HCT116 (cell line): ENCODE data around the gene SCPEP1. TPM values are rescaled to one million over a fixed set of nuclear protein-coding genes. Genes with fewer than 3 reads are reported as not detected.

ENCODE experiments used
- ATAC-seq: fragments of 200-7000 bp; cut with Tn5 transposase; 2 replicates; pipeline ENCODE4 v1.9.1; 2020; ENCODE audit warnings: mild to moderate bottlenecking, moderate library complexity
- BruUV-seq: library from RNA; stranded (reverse); fragments of 400-500 nt; replicated peaks from 2 replicates; lab custom pipeline; 2021; lab: Mats Ljungman, UMichigan
- CTCF ChIA-PET: fragments of 300-600 bp; sonication (Branson Sonifier 250); formaldehyde crosslinking; loops from one replicate; lab custom pipeline; 2021; ENCODE audit warnings: antibody characterized with exemption; lab: Charles Lee
- POLR2A ChIA-PET: fragments of 300-600, 350-600 bp; sonication (Branson Sonifier 250); formaldehyde crosslinking; loops from one replicate; lab custom pipeline; 2021; ENCODE audit warnings: antibody characterized with exemption; lab: Charles Lee
- RAD21 ChIA-PET, 2 experiments: fragments of 300-600 bp; sonication (Branson Sonifier 250); formaldehyde crosslinking; loops; one replicate each; lab custom pipeline; 2023; ENCODE audit warnings: low total read pairs in 2 of 2; ENCODE audit not compliant: uncharacterized antibody in 2 of 2, unreplicated experiment in 2 of 2, low non-redundant PET in 1 of 2; lab: Charles Lee
- DNase-seq: peaks from one replicate; pipeline ENCODE4 v3.0.0-alpha.2; 2010; ENCODE audit warnings: low read depth, low spot score
- H2AFZ ChIP-seq: fragments of 200-600 bp; shearing (Covaris generic), sonication (generic); 2 replicates; pipeline ENCODE4 v1.6.1; 2017; ENCODE audit warnings: low read depth, mixed run types, mixed read lengths, antibody characterized with exemption, low read length; ENCODE audit not compliant: poor library complexity, severe bottlenecking
- H3K27ac ChIP-seq: 2 replicates; pipeline ENCODE4 v1.5.1; 2012; ENCODE audit warnings: low read depth, low read length
- H3K27me3 ChIP-seq: fragments of 200-600 bp; sonication (generic); 2 replicates; pipeline ENCODE4 v1.6.1; 2016; ENCODE audit warnings: mixed run types, low read length, mixed read lengths; ENCODE audit not compliant: insufficient read depth
- H3K36me3 ChIP-seq, 2 experiments: fragments of 200-500 bp in 1 of 2; fragments of 200-600 bp in 1 of 2; sonication (Bioruptor generic) in 1 of 2; sonication (generic) in 1 of 2; 2 replicates each; pipeline versions ENCODE4 v1.5.1 to v1.6.1; 2014 to 2016; ENCODE audit warnings: low read length in 2 of 2, inconsistent platforms in 1 of 2, mixed read lengths in 1 of 2, mixed run types in 1 of 2; ENCODE audit not compliant: insufficient read depth in 2 of 2, control insufficient read depth in 1 of 2
- H3K4me1 ChIP-seq, 2 experiments: fragments of 200-600 bp in 1 of 2; sonication (generic) in 1 of 2; 2 replicates each; pipeline versions ENCODE4 v1.5.1 to v1.6.1; 2012 to 2017; ENCODE audit warnings: low read length in 2 of 2, inconsistent platforms in 1 of 2, mild to moderate bottlenecking in 1 of 2, mixed read lengths in 1 of 2, mixed run types in 1 of 2, moderate library complexity in 1 of 2; ENCODE audit not compliant: insufficient read depth in 2 of 2, control insufficient read depth in 1 of 2
- H3K4me2 ChIP-seq: fragments of 200-600 bp; sonication (generic); 2 replicates; pipeline ENCODE4 v1.6.1; 2017; ENCODE audit warnings: mixed run types, low read length, mixed read lengths
- H3K4me3 ChIP-seq, 2 experiments: fragments of 200-600 bp in 1 of 2; sonication (generic) in 1 of 2; replicated peaks in 1 of 2; 2 replicates each; pipeline ENCODE4 v1.5.1; 2011 to 2016; ENCODE audit warnings: low read length in 2 of 2, control low read depth in 1 of 2, low read depth in 1 of 2, mild to moderate bottlenecking in 1 of 2, mixed read lengths in 1 of 2, mixed run types in 1 of 2
- H3K79me2 ChIP-seq: fragments of 200-600 bp; sonication (generic); 2 replicates; pipeline ENCODE4 v1.6.1; 2017; ENCODE audit warnings: mild to moderate bottlenecking, mixed run types, low read length, moderate library complexity, mixed read lengths; ENCODE audit not compliant: insufficient read depth
- H3K9ac ChIP-seq: fragments of 200-600 bp; sonication (generic); 2 replicates; pipeline ENCODE4 v1.6.1; 2016; ENCODE audit warnings: low read length, mixed read lengths
- H3K9me2 ChIP-seq: fragments of 200-600 bp; sonication (generic), shearing (Covaris generic); 2 replicates; pipeline ENCODE4 v1.6.1; 2017; ENCODE audit warnings: mixed run types, mild to moderate bottlenecking, moderate library complexity; ENCODE audit not compliant: insufficient read depth
- H3K9me3 ChIP-seq, 2 experiments: fragments of 200-500 bp in 1 of 2; fragments of 200-600 bp in 1 of 2; sonication (Bioruptor generic) in 1 of 2; sonication (generic) in 1 of 2; 2 replicates each; pipeline ENCODE4 v1.6.1; 2014 to 2017; ENCODE audit warnings: low read length in 2 of 2, mixed read lengths in 2 of 2, inconsistent platforms in 1 of 2, low read depth in 1 of 2, mild to moderate bottlenecking in 1 of 2, mixed run types in 1 of 2, moderate library complexity in 1 of 2; ENCODE audit not compliant: control insufficient read depth in 1 of 2, insufficient read depth in 1 of 2
- H4K20me1 ChIP-seq: fragments of 200-600 bp; sonication (generic), shearing (Covaris generic); 2 replicates; pipeline ENCODE4 v1.6.1; 2017; ENCODE audit warnings: mixed run types, mild to moderate bottlenecking, moderate library complexity; ENCODE audit not compliant: insufficient read depth
- ATF3 ChIP-seq: IDR thresholded peaks from 2 replicates; pipeline ENCODE4 v1.6.1; 2012
- EGR1 ChIP-seq: IDR thresholded peaks from 2 replicates; pipeline ENCODE4 v1.6.1; 2012; ENCODE audit warnings: low read depth
- EZH2 ChIP-seq: fragments of 200-600 bp; sonication (generic); IDR thresholded peaks from 2 replicates; pipeline ENCODE4 v1.6.1; 2017; ENCODE audit warnings: antibody characterized with exemption, mixed run types
- FOSL1 ChIP-seq: IDR thresholded peaks from 2 replicates; pipeline ENCODE4 v1.6.1; 2012; ENCODE audit warnings: low read depth
- JUND ChIP-seq: IDR thresholded peaks from 2 replicates; pipeline ENCODE4 v1.6.1; 2012
- MAX ChIP-seq: IDR thresholded peaks from 2 replicates; pipeline ENCODE4 v1.6.1; 2012
- POLR2A ChIP-seq: IDR thresholded peaks from 2 replicates; pipeline ENCODE4 v1.7.0; 2011; ENCODE audit warnings: borderline replicate concordance; ENCODE audit not compliant: insufficient read depth, insufficient read length; ENCODE audit errors: extremely low read depth
- POLR2AphosphoS5 ChIP-seq: IDR thresholded peaks from 2 replicates; pipeline ENCODE4 v1.6.1; 2011; ENCODE audit warnings: mild to moderate bottlenecking, low read depth, low read length, moderate library complexity
- RAD21 ChIP-seq: IDR thresholded peaks from 2 replicates; pipeline ENCODE4 v1.6.1; 2012; ENCODE audit warnings: low read depth, mild to moderate bottlenecking
- SRF ChIP-seq: IDR thresholded peaks from 2 replicates; pipeline ENCODE4 v1.6.1; 2012; ENCODE audit warnings: low read depth
- TCF7L2 ChIP-seq: IDR thresholded peaks from 2 replicates; pipeline ENCODE4 v1.7.0; 2011; ENCODE audit warnings: borderline replicate concordance, inconsistent platforms; ENCODE audit not compliant: insufficient read depth, insufficient read length; ENCODE audit errors: extremely low read depth
- ZBTB33 ChIP-seq: IDR thresholded peaks from 2 replicates; pipeline ENCODE4 v1.6.1; 2011; ENCODE audit warnings: mild to moderate bottlenecking, low read length, moderate library complexity; ENCODE audit not compliant: insufficient replicate concordance; ENCODE audit errors: extremely low read depth
- ZFX ChIP-seq: fragments of 450-650 bp; IDR thresholded peaks from 2 replicates; pipeline ENCODE4 v1.6.1; 2017
- intact Hi-C: fragments of 100-400 bp; cut with micrococcal nuclease; formaldehyde crosslinking; loops from 2 replicates; pipeline ENCODE4 v1.10.0; 2022
- total RNA-seq: library from RNA; stranded (reverse); gene quantifications from one replicate; pipeline ENCODE4 v1.2.1, GENCODE V29; 2021; ENCODE audit not compliant: unreplicated experiment

The SCPEP1 gene
- total RNA-seq, 1 experiment from 2014 or later, result 28.3 TPM

GRCh38 chr17:57046749-57047148, 68.8 kb downstream of the SCPEP1 start:
- no TSS peak for BruUV-seq
- RAD21 ChIA-PET, result no interaction called here
- H3K4me1 ChIP-seq, result no peaks in the 10 kb centered on the region
- no peak for DNase-seq
- H3K79me2 ChIP-seq, result no peaks in the 10 kb centered on the region
- intact Hi-C loops, result no loop called here
- H2AFZ ChIP-seq, result no peak overlapping the region
- H3K4me2 ChIP-seq, result no peak overlapping the region
- H3K27ac ChIP-seq, result no peak overlapping the region
- TF ChIP-seq RAD21, result no peak
- no peak for TF ChIP-seq POLR2AphosphoS5
- no peak for TF ChIP-seq TCF7L2
- TF ChIP-seq ZBTB33, result no peak
- no peak for TF ChIP-seq EGR1
- TF ChIP-seq ZFX, result no peak
- no peak for TF ChIP-seq ATF3
- TF ChIP-seq FOSL1, result no peak
- TF ChIP-seq MAX, result no peak
- TF ChIP-seq POLR2A, result no peak
- no peak for TF ChIP-seq EZH2
- TF ChIP-seq SRF, result no peak
- TF ChIP-seq JUND, result no peak
- no peak overlapping the region for H3K9ac ChIP-seq
- H3K36me3 ChIP-seq, result no peaks in the 10 kb centered on the region
- H3K9me3 ChIP-seq, result no peaks in the 10 kb centered on the region
- H3K9me2 ChIP-seq, result no peaks in the 10 kb centered on the region
- no peak for ATAC-seq
- no peaks in the 10 kb centered on the region for H4K20me1 ChIP-seq
- H3K27me3 ChIP-seq, result peaks cover 6% of the 10 kb centered on the region; the same call in 1 of the 2 replicates
- CTCF ChIA-PET, result no interaction called here
- POLR2A ChIA-PET, result no interaction called here
- H3K4me3 ChIP-seq, result no peak overlapping the region
